GM18499 (cell line): ENCODE data around the gene PTMS.

Source experiments
- ATAC-seq: cut with Tn5 transposase; IDR thresholded peaks from one replicate; pipeline ENCODE4 v1.9.1; 2021; ENCODE audit warnings: moderate number of reproducible peaks; ENCODE audit not compliant: insufficient read depth, unreplicated experiment

The PTMS gene

GRCh38 chr12:6770600-6770999, 4.4 kb downstream of the PTMS start:
- ATAC-seq: no peak

- no peak for ATAC-seq
Observed at GRCh38 chr12:6771091-6771495, 4.9 kb downstream of the PTMS start.

GRCh38 chr12:6771509-6772330, 5.6 kb downstream of the PTMS start:
- no peak for ATAC-seq

GRCh38 chr12:6772331-6772695, 6.2 kb downstream of the PTMS start, which contains the start of gene LAG3:
Gene LAG3, plus strand, starts transcription at chr12:6772520. Its CDS starts 333 bp downstream, at chr12:6772853.
- ATAC-seq: no peak

DNA sequence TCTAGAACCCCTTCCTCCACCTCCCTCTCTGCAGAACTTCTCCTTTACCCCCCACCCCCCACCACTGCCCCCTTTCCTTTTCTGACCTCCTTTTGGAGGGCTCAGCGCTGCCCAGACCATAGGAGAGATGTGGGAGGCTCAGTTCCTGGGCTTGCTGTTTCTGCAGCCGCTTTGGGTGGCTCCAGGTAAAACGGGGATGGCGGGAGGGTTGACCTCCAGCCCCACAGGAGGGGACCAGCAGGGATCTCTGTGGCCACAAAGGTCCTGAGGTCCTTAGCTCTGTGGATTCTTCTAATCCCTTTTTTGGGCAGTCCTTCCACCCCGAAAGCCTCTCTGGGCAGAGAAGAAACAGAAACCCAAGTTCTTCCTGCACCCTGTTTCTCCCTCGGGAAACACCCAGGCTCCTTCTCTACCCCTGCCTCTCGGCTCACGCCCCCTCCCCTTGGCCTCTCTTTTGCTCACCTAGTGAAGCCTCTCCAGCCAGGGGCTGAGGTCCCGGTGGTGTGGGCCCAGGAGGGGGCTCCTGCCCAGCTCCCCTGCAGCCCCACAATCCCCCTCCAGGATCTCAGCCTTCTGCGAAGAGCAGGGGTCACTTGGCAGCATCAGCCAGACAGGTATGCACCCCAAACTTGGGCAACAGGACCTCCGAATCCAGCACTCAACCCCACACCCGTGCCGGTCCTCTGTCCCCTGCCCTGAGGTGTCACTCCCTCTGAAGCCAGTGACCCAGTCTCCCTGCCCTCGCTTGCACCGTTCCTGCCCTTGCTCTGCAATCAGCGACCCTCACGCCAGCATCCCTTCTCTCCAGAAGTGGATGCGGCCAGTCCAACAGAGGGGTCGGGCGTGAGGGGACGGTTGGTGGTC, 6.8 kb downstream of the PTMS start:
- ATAC-seq: no peak

DNA sequence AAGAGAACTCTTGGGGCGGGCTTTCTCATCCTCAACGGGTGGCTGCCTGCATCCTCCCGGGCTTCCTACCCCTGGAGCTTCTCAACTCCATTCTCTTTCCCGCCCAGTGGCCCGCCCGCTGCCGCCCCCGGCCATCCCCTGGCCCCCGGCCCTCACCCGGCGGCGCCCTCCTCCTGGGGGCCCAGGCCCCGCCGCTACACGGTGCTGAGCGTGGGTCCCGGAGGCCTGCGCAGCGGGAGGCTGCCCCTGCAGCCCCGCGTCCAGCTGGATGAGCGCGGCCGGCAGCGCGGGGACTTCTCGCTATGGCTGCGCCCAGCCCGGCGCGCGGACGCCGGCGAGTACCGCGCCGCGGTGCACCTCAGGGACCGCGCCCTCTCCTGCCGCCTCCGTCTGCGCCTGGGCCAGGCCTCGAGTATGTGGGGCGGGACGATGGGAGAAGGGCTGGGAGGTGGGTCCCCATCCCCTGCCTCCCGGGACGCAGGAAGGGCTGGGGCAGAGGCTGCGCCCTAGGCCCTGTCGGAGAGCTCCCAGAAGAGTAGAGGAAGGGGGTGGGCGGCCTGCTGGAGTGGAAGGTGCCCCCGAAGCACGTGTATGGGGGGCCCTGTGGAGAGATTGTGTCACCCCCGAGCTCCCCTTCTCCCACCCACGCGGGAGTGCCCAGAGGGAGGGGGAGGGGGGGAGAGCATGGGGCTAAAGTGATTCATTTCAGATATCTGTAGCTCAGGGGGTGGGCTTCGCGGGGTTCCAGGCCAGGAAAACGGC, 7.6 kb downstream of the PTMS start:
- no peak for ATAC-seq

GRCh38 chr12:6774499-6775062, 8.4 kb downstream of the PTMS start:
- ATAC-seq: no peak

DNA sequence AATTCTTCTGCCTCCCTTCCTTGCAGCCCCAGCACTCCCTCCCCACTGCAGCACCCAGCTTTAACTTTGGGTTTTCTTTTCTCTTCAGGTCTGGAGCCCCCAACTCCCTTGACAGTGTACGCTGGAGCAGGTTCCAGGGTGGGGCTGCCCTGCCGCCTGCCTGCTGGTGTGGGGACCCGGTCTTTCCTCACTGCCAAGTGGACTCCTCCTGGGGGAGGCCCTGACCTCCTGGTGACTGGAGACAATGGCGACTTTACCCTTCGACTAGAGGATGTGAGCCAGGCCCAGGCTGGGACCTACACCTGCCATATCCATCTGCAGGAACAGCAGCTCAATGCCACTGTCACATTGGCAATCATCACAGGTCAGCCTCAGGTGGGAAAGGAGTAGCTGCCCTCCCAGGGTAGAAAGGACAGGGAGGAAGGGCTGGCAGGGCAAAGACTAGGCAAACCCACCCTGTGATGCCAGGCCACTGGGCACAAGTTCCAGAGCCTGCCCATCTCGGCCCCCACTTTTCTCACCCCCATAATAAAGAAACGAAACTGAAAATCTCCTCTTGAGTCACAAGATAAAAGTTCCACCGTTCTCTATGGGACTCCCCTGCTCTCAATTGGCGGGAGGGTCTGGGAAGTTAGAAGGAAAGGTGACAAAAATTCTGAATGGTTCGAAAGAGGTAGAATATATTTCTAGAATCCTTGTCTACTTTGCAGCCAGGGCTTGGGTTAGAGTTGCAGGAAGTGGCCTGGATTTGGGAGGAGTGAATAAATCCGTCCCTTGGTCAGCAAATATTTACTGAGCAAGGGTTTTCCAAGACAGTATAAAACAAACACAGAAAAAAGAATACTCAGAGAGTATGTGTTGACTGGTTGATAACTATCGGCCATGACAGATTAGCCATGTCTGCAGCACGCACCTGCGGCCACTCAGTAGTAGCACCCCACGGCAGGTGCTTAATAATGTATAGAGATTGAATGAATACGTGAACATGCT, 9.3 kb downstream of the PTMS start:
- ATAC-seq: no peak

DNA sequence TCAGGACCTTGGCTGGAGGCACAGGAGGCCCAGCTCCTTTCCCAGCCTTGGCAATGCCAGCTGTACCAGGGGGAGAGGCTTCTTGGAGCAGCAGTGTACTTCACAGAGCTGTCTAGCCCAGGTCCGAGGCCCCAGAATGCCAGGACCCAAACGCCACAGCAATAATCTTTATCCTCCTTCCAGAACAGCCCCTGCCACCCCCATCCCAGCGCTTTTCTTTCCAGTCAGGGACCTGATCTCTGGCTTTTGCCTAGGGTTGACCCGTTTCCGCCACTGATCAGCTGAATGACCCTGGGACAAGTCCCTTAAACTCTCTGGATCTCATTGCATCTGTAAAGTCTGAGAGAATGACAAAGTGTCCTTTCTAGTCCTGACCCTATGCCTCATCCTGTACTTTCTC, 11.2 kb downstream of the PTMS start:
- no peak for ATAC-seq

- no peak for ATAC-seq
Observed at GRCh38 chr12:6778217-6778573, 12.0 kb downstream of the PTMS start.

DNA sequence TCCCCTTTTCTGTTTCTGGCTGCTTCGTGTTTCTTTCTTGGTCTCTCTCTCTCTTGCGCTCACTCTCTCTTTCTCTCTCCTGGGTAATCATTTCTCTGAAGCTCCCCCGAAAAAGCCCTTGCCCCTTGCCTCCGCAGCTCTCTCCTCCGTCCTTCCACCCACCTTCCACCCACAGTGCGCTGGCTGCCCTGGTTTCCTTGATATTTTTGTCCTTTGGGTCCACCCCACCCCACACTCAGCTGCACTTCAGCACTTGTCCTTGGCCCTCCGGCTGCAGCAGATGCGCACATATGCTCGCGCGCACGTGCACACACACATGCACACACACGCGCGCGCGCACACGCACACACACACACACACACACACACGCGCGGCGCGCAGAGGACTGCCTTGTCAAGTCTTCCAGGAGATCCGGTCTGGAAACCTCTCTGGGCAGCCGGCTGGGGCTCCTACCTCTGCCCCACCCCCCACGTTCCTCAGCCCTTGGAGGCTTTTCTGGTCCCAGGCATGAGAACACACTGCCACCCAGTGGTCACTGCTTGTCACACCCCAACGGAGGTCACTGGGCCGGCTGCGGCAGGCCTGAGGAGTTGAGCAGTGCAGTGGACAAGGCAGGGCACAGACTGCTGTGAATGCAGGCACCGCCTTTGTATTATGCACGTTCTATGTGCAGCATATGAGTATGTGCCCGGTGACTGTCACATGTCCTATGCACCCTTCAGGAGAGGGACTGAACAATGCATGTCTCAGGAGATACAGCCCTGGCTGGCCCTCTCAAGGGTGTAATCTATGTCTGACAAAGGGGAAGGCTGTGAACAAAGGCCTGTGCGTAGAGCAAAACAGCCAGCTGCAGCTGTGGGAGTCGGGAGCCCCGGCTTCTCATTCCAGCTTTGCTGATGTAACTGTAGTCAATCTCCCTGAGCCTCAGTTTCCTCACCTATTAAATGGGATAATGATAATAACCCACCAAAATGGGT, 12.7 kb downstream of the PTMS start:
- ATAC-seq: peak; percentile 59

- ATAC-seq: no peak
Observed at GRCh38 chr12:6779708-6780432, 13.7 kb downstream of the PTMS start.

DNA sequence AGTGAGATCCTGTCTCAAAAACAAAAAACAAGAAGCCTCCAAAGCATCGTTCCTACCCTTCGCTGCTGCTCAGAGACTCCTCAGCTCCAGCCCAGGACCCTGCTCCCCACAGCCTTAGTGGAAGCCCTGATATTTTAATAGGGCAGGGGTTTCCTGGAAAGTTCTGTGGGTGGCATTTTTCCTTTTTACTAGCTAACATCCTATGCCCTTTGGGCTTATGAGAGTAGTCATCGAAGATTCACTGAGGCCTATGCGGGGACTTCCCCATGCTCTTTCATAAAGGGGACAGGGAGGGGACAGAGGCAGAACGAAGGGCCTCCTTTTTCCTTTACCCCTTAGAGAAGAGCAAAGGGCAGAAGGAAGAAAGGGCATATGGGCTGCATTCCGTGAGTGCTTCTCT, 14.4 kb downstream of the PTMS start:
- no peak for ATAC-seq

DNA sequence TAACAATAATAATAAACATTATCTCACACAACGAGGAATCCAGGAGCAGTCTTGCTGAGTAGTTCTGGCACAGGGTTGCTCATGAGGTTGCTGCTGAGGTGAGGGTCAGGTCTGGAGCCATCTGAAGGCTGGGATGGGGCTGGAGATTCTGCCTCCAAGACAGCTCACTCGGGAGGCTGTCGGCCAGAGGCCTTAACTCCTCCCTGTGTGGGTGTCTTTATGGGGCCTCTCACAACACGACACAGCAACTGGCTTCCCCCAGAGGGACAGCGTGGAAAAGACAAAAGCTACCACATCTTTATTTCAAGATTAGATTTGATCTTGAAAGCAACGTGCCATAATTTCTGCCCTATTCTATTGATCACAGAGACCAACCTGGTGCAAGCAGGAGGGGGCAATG, 16.0 kb downstream of the PTMS start:
- ATAC-seq: no peak

GRCh38 chr12:6782850-6783566, 16.8 kb downstream of the PTMS start:
- no peak for ATAC-seq

DNA sequence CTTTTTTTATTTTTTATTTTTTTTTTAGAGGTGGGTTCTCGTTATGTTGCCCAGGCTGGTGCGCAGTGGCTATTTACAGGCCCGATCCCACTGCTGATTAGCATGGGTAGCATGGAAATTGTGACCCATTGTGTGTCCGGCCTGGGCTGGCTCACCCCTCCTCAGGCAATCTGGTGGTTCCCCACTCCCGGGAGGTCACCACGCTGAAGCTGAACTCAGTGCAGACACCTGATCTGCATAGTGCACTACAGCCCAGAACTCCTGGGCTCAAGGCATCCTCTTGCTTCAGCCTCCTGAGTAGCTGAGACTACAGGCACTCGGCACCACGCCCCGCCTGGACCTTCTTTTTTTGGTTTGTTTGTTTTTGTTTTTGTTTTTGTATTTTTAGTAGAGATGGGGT, 17.7 kb downstream of the PTMS start:
- no peak for ATAC-seq

DNA sequence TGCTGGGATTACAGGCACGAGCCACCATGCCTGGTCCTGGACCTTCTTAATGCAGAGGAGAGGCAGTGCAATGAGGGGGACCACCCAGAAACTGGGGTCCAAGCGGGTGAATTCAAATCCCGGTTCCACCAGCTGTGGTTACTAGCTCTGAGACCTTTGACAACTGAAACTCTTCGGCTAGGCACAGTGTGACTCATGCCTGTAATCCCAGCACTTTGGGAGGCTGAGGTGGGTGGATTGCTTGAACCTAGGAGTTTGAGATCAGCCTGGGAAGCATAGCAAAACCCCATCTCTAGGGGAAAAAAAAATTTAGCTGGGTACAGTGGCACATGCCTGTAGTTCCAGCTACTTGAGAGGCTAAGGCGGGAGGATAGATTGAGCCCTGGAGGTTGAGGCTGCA, 18.1 kb downstream of the PTMS start:
- no peak for ATAC-seq
